MG63 (cell line): ENCODE results near the gene HELZ2. TPM values are rescaled to one million over a fixed set of nuclear protein-coding genes. Genes with fewer than 3 reads are reported as not detected.

Experiments
- DNase-seq: peaks from one replicate; pipeline ENCODE4 v3.0.0-alpha.2; 2020
- H3K27me3 ChIP-seq: fragments of 250-450 bp; sonication (Bioruptor Pico); 2 replicates; pipeline ENCODE4 v1.5.1; 2020; ENCODE audit warnings: mild to moderate bottlenecking, moderate library complexity
- H3K36me3 ChIP-seq: fragments of 250-450 bp; sonication (Bioruptor Pico); 2 replicates; pipeline ENCODE4 v1.5.1; 2020; ENCODE audit warnings: mild to moderate bottlenecking, moderate library complexity
- H3K4me3 ChIP-seq: fragments of 250-450 bp; sonication (Bioruptor Pico); 2 replicates; pipeline ENCODE4 v1.5.1; 2020; ENCODE audit warnings: mild to moderate bottlenecking, moderate library complexity
- H3K9me3 ChIP-seq: fragments of 250-450 bp; sonication (Bioruptor Pico); 2 replicates; pipeline ENCODE4 v1.5.1; 2020; ENCODE audit warnings: mild to moderate bottlenecking, moderate library complexity
- total RNA-seq: library from RNA; depleted of rRNA; stranded (reverse); fragments of >200 nt; shearing (Covaris generic); gene quantifications from 2 replicates; pipeline ENCODE4 v1.2.3, GENCODE V29; 2014; ENCODE audit warnings: low replicate concordance; rRNA removed

HELZ2 gene
- total RNA-seq, 1 experiment from 2014 or later = 26.4 TPM

- H3K27me3 ChIP-seq = no peaks in the 10 kb centered on the region
- DNase-seq = no peak
- H3K4me3 ChIP-seq = no peak overlapping the region
- no peaks in the 10 kb centered on the region for H3K36me3 ChIP-seq
- no peaks in the 10 kb centered on the region for H3K9me3 ChIP-seq
These were observed 43.9 kb downstream of the HELZ2 start for GRCh38 chr20:63529861-63530787.

GRCh38 chr20:63529180-63529860, 44.7 kb downstream of the HELZ2 start:
- H3K27me3 ChIP-seq = no peaks in the 10 kb centered on the region
- no peak for DNase-seq
- H3K36me3 ChIP-seq = no peaks in the 10 kb centered on the region
- H3K9me3 ChIP-seq = no peaks in the 10 kb centered on the region
- no peak overlapping the region for H3K4me3 ChIP-seq

- Histone ChIP-seq H3K27me3 (no peaks in the 10 kb centered on the region), H3K36me3 (peaks cover 16% of the 10 kb centered on the region), H3K9me3 (no peaks in the 10 kb centered on the region), H3K4me3 (no peak overlapping the region)
- DNase-seq = no peak
These were observed 46.9 kb downstream of the HELZ2 start for GRCh38 chr20:63527184-63527583.

- no peak for DNase-seq
- peaks cover 25% of the 10 kb centered on the region for H3K36me3 ChIP-seq
- H3K27me3 ChIP-seq = no peaks in the 10 kb centered on the region
- H3K4me3 ChIP-seq = no peak overlapping the region
- H3K9me3 ChIP-seq = no peaks in the 10 kb centered on the region
These were observed 48.1 kb downstream of the HELZ2 start for GRCh38 chr20:63525971-63526370.

GRCh38 chr20:63525185-63525584, 48.9 kb downstream of the HELZ2 start:
- Histone ChIP-seq H3K27me3 (no peaks in the 10 kb centered on the region), H3K9me3 (no peaks in the 10 kb centered on the region), H3K4me3 (no peak overlapping the region), H3K36me3 (peaks cover 25% of the 10 kb centered on the region)
- DNase-seq = no peak

Other genes starting within 250 kb of the HELZ2 start
- not detected in 2 replicates for gene CHRNA4, start 212.9 kb downstream of the HELZ2 start, total RNA-seq
- gene KCNQ2, start 101.6 kb downstream of the HELZ2 start, total RNA-seq = 0.92 TPM in 1 of 2 replicates, not detected in the other
- gene EEF1A2, start 75.2 kb downstream of the HELZ2 start, total RNA-seq = 62.5 and 113 TPM in 2 replicates
- gene PPDPF, start 53.5 kb downstream of the HELZ2 start, total RNA-seq = 21.4 and 40.1 TPM in 2 replicates
- 0.23 and 8.0 TPM in 2 replicates for gene PTK6, start 36.9 kb downstream of the HELZ2 start, total RNA-seq
- gene SRMS, start 26.5 kb downstream of the HELZ2 start, total RNA-seq = not detected in 2 replicates
- not detected in 2 replicates for gene FNDC11, start 20.1 kb downstream of the HELZ2 start, total RNA-seq
- gene GMEB2, start 52.9 kb upstream of the HELZ2 start, total RNA-seq = 27.7 and 33.2 TPM in 2 replicates
- 71.2 and 98.0 TPM in 2 replicates for gene STMN3, start 79.2 kb upstream of the HELZ2 start, total RNA-seq
- gene RTEL1, start 84.1 kb upstream of the HELZ2 start, total RNA-seq = 13.4 and 22.7 TPM in 2 replicates
- not detected in 2 replicates for gene TNFRSF6B, start 122.4 kb upstream of the HELZ2 start, total RNA-seq
- gene ARFRP1, start 133.7 kb upstream of the HELZ2 start, total RNA-seq = 39.5 and 66.1 TPM in 2 replicates
- gene ZGPAT, start 133.8 kb upstream of the HELZ2 start, total RNA-seq = 23.9 and 46.2 TPM in 2 replicates
- gene LIME1, start 162.4 kb upstream of the HELZ2 start, total RNA-seq = 2.8 and 5.7 TPM in 2 replicates
- 49.0 and 123 TPM in 2 replicates for gene SLC2A4RG, start 165.5 kb upstream of the HELZ2 start, total RNA-seq